Neuron (in vitro differentiated cells): Measurements from ENCODE around the gene KLHL9.

Source experiments
- H2AFZ ChIP-seq: one replicate; pipeline ENCODE4 v1.6.1; 2013; ENCODE audit warnings: low read depth, mild to moderate bottlenecking, inconsistent platforms, low read length, moderate library complexity
- H3K27me3 ChIP-seq: one replicate; pipeline ENCODE4 v1.6.1; 2013; ENCODE audit warnings: low read length; ENCODE audit not compliant: insufficient read depth
- H3K36me3 ChIP-seq: one replicate; pipeline ENCODE4 v1.6.1; 2013; ENCODE audit warnings: low read length; ENCODE audit not compliant: insufficient read depth
- H3K4me1 ChIP-seq: one replicate; pipeline ENCODE4 v1.6.1; 2013; ENCODE audit warnings: low read length; ENCODE audit not compliant: insufficient read depth
- H3K4me3 ChIP-seq: 2 replicates; pipeline ENCODE4 v1.5.1; 2013; ENCODE audit warnings: mild to moderate bottlenecking, low read length, moderate library complexity
- H3K9me3 ChIP-seq: one replicate; pipeline ENCODE4 v1.6.1; 2013; ENCODE audit warnings: low read length

The KLHL9 gene

GRCh38 chr9:21336457-21336856, 1.3 kb upstream of the KLHL9 start:
- no peaks in the 10 kb centered on the region for H3K27me3 ChIP-seq
- H3K36me3 ChIP-seq = peaks cover 14% of the 10 kb centered on the region
- no peaks in the 10 kb centered on the region for H3K9me3 ChIP-seq
- peaks cover 27% of the 10 kb centered on the region for H3K4me1 ChIP-seq
- no peak overlapping the region for H3K4me3 ChIP-seq
- no peak overlapping the region for H2AFZ ChIP-seq

GRCh38 chr9:21333226-21333625, 2.0 kb downstream of the KLHL9 start:
- H3K9me3 ChIP-seq = no peaks in the 10 kb centered on the region
- H3K4me1 ChIP-seq = peaks cover 28% of the 10 kb centered on the region
- H3K27me3 ChIP-seq = no peaks in the 10 kb centered on the region
- peak overlapping the region; percentile 70 for H3K4me3 ChIP-seq
- no peak overlapping the region for H2AFZ ChIP-seq
- peaks cover 18% of the 10 kb centered on the region for H3K36me3 ChIP-seq

DNA sequence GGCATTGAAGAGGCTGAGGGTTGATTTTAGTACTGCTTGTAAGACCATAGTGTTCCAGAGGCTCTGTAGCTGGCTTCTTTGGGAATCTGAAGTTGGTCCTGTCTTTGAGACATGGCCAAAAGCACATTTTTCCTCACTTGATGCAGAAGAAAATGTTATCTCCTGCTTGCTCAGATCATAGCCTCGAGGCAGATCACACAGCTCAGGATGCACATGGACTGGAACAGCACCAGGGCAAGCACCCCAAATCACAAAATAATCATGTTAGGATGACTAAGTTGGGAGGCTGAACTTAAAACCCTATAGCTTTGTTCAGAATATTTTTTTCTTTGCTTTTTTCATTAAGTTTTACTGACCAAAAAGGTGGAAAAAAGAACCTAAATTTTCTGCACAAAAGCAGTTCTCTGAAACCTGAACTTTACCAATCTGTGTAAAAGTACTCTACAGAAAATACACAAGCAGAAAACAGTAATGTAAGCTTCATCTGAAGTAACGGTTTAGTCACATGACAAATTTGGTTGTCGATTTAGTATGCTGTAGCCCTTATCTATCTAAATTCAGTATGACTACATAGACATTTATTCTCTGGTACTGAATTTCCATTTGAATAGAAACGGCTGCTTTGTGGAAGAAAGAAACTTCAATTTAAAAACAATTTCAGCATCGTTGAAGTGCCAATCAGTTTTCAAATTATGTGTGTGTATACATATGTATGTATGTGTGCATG, 3.4 kb downstream of the KLHL9 start:
- peak overlapping the region; percentile 6 for H3K4me3 ChIP-seq
- peaks cover 18% of the 10 kb centered on the region for H3K36me3 ChIP-seq
- no peak overlapping the region for H2AFZ ChIP-seq
- H3K27me3 ChIP-seq = no peaks in the 10 kb centered on the region
- peaks cover 28% of the 10 kb centered on the region for H3K4me1 ChIP-seq
- H3K9me3 ChIP-seq = no peaks in the 10 kb centered on the region

GRCh38 chr9:21326526-21327139, 8.6 kb downstream of the KLHL9 start:
- H2AFZ ChIP-seq = no peak overlapping the region
- peaks cover 27% of the 10 kb centered on the region for H3K36me3 ChIP-seq
- H3K9me3 ChIP-seq = no peaks in the 10 kb centered on the region
- peaks cover 2% of the 10 kb centered on the region for H3K4me1 ChIP-seq
- no peaks in the 10 kb centered on the region for H3K27me3 ChIP-seq
- no peak overlapping the region for H3K4me3 ChIP-seq

DNA sequence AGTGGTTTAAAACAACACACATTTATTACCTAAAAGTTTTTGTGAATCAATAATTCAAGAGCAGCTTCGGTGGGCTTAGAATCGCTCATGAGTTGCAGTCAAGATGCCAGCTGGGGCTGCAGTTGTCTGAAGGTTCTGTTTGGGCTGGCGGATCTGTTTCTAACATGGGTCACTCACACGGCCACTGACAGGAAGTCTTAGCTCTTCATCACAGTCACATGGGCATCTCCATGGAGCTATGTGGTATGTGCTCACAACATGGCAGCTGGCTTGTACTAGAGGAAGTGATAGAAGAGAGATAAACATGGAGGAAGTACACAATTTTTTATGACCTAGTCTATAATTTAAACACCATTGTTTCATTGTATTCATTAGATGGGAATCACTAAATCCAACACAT, 11.2 kb downstream of the KLHL9 start:
- Histone ChIP-seq H3K4me1 (no peaks in the 10 kb centered on the region), H3K36me3 (peaks cover 24% of the 10 kb centered on the region), H2AFZ (no peak overlapping the region), H3K4me3 (no peak overlapping the region), H3K9me3 (no peaks in the 10 kb centered on the region), H3K27me3 (no peaks in the 10 kb centered on the region)

DNA sequence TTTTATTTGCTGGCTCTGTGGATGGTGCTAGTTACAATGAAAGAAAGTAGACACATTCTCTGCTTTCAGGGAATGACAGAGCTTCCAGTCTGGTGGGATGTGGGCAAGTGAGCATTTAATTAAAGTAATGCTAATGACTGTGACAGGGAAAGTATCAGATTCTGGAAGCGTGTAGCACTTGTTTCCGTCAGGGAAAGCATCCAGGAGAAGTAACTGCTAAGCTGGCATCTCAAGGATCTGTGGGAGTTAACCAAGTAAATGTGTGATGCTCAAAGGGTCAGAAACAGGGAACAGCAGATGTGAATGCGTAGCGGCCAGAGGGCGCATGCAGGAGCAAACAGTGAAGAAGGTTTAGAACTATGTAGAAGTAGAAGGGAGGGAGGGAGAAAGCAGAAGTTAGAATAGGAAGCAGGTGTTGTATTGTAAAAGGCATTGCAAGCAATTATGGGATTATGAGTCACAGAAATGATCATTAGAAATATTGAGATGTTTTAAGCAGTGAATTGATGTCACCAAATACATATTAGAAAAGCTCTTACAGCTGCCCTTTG, 12.2 kb downstream of the KLHL9 start:
- no peak overlapping the region for H2AFZ ChIP-seq
- peaks cover 24% of the 10 kb centered on the region for H3K36me3 ChIP-seq
- H3K9me3 ChIP-seq = no peaks in the 10 kb centered on the region
- no peak overlapping the region for H3K4me3 ChIP-seq
- H3K4me1 ChIP-seq = peaks cover 5% of the 10 kb centered on the region
- no peaks in the 10 kb centered on the region for H3K27me3 ChIP-seq

GRCh38 chr9:21320465-21320864, 14.7 kb downstream of the KLHL9 start:
- H3K4me3 ChIP-seq = no peak overlapping the region
- H3K4me1 ChIP-seq = peaks cover 12% of the 10 kb centered on the region
- H3K27me3 ChIP-seq = no peaks in the 10 kb centered on the region
- no peaks in the 10 kb centered on the region for H3K9me3 ChIP-seq
- H2AFZ ChIP-seq = no peak overlapping the region
- peaks cover 24% of the 10 kb centered on the region for H3K36me3 ChIP-seq

GRCh38 chr9:21317956-21318923, 17.0 kb downstream of the KLHL9 start:
- H2AFZ ChIP-seq = peak overlapping the region; percentile 23
- H3K27me3 ChIP-seq = no peaks in the 10 kb centered on the region
- no peaks in the 10 kb centered on the region for H3K9me3 ChIP-seq
- H3K36me3 ChIP-seq = peaks cover 14% of the 10 kb centered on the region
- H3K4me3 ChIP-seq = no peak overlapping the region
- H3K4me1 ChIP-seq = peaks cover 12% of the 10 kb centered on the region

DNA sequence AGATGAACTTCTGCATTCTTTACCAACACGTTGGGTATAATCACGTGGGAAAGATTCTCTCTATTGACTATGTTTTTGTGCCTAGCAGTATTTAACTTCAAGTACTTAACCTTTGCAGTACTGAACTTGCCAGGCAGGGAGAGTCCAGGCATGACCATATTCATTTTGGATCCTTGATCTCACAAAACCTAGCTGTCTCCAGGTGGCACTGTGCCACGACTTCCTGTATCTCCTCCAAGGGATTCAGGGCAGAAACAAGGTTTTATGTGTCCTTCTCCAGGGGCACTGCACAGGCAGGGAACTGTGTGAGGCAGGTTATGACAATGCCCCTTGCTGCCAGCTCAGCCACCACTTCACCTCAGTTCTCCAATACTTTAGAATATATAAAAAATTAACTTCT, 18.3 kb downstream of the KLHL9 start:
- H3K36me3 ChIP-seq = peaks cover 5% of the 10 kb centered on the region
- no peak overlapping the region for H2AFZ ChIP-seq
- H3K4me3 ChIP-seq = no peak overlapping the region
- H3K27me3 ChIP-seq = no peaks in the 10 kb centered on the region
- no peaks in the 10 kb centered on the region for H3K9me3 ChIP-seq
- H3K4me1 ChIP-seq = peaks cover 25% of the 10 kb centered on the region

DNA sequence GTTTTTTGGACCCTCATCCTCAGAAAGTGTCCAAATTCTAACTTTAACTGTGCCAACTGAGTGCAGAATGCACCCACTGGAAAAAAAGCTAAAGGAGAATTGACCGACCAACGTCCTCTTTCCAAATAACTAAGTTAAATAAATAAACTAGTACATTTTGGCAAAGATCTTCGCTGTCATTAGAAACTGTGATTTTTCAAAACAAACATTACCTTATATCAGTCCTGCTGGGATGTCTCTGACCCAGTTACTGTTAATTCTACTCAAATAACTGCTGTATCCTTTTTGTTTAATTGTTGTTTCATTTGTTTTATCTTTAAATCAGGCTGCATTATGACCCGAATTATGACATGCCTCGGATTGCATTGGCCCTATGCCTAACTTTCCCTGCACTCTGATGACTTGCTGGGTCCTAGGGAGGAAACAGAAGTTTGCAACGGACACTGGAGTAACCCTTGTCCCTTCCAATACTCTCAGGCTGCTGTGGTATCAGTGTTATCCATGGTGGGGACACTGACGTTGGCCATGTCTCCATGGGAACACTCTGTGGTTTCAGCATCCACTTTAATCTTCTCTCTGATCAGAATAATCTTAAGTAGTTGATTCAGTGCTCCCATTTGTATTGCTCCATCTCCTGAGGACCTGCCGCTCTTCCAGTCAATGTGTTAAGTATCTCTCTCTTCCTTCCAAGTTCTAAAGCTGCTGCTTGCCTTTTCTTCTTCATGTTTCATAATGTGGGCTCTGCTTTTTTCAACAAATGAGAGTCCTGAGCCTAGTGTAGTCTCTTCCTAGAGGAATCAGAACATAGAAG, 19.0 kb downstream of the KLHL9 start:
- Histone ChIP-seq H3K4me3 (no peak overlapping the region), H3K4me1 (peaks cover 28% of the 10 kb centered on the region), H3K9me3 (no peaks in the 10 kb centered on the region), H2AFZ (no peak overlapping the region), H3K27me3 (no peaks in the 10 kb centered on the region), H3K36me3 (no peaks in the 10 kb centered on the region)

GRCh38 chr9:21314152-21314551, 21.1 kb downstream of the KLHL9 start:
- Histone ChIP-seq H3K4me1 (peaks cover 34% of the 10 kb centered on the region), H3K36me3 (no peaks in the 10 kb centered on the region), H3K27me3 (no peaks in the 10 kb centered on the region), H3K4me3 (no peak overlapping the region), H3K9me3 (no peaks in the 10 kb centered on the region), H2AFZ (no peak overlapping the region)

GRCh38 chr9:21311889-21312288, 23.3 kb downstream of the KLHL9 start:
- Histone ChIP-seq H3K36me3 (no peaks in the 10 kb centered on the region), H3K27me3 (no peaks in the 10 kb centered on the region), H3K4me3 (peak overlapping the region; percentile 43), H2AFZ (peak overlapping the region; percentile 12), H3K4me1 (peaks cover 22% of the 10 kb centered on the region), H3K9me3 (no peaks in the 10 kb centered on the region)
